Lower lobe of right lung (tissue), 2 donors: Measurements from ENCODE around the gene KIF6. TPM values are rescaled to one million over a fixed set of nuclear protein-coding genes. Genes with fewer than 3 reads are reported as not detected.

ENCODE experiments used
- ATAC-seq, 2 donors: fragments of 200-7000 bp; cut with Tn5 transposase; one replicate each; pipeline ENCODE4 v1.9.1; 2020 to 2022; ENCODE audit warnings: mild to moderate bottlenecking in 2 of 2, moderate library complexity in 2 of 2
- DNase-seq: peaks from one replicate; pipeline ENCODE4 v3.0.0-alpha.2; 2020
- H3K27ac ChIP-seq: fragments of 200-600 bp; one replicate; pipeline ENCODE4 v1.8.0; 2022
- H3K27me3 ChIP-seq: fragments of 200-600 bp; one replicate; pipeline ENCODE4 v1.8.0; 2022; ENCODE audit warnings: low read depth
- H3K36me3 ChIP-seq: fragments of 200-600 bp; one replicate; pipeline ENCODE4 v1.8.0; 2022; ENCODE audit warnings: mild to moderate bottlenecking
- H3K4me1 ChIP-seq: fragments of 200-600 bp; one replicate; pipeline ENCODE4 v1.8.0; 2022
- H3K4me3 ChIP-seq: fragments of 200-600 bp; one replicate; pipeline ENCODE4 v1.8.0; 2022; ENCODE audit warnings: mild to moderate bottlenecking
- H3K9me3 ChIP-seq: fragments of 200-600 bp; one replicate; pipeline ENCODE4 v1.8.0; 2022
- CTCF ChIP-seq: fragments of 200-600 bp; IDR thresholded peaks from one replicate; pipeline ENCODE4 v1.8.0; 2022; ENCODE audit warnings: antibody characterized with exemption, mild to moderate bottlenecking
- intact Hi-C: fragments of 100-400 bp; cut with DNase I; formaldehyde crosslinking; loops from one replicate; pipeline ENCODE4 v1.11.0; 2022
- total RNA-seq: library from RNA; stranded (reverse); fragmentation: NEBNext Ultra II Directional; extraction: Animal tissue kit (Norgen Biotek cat#: 25700); gene quantifications from one replicate; pipeline ENCODE4 v1.2.1, GENCODE V29; 2021
- donor health status: DM: no; HTN: yes; CAD: no; lungs with severe emphysema.

The KIF6 gene
- total RNA-seq, 1 donor from 2014 or later = 2.5 TPM

GRCh38 chr6:39407446-39407993 lies 317.7 kb downstream of the KIF6 start:
- DNase-seq (no peak), ATAC-seq (no peak)
- no peaks in the 10 kb centered on the region for H3K27me3 ChIP-seq
- TF ChIP-seq CTCF = no peak
- no peaks in the 10 kb centered on the region for H3K9me3 ChIP-seq
- H3K4me3 ChIP-seq = no peak overlapping the region
- H3K27ac ChIP-seq = no peak overlapping the region
- no peaks in the 10 kb centered on the region for H3K4me1 ChIP-seq
- intact Hi-C loops = no loop called here
- no peaks in the 10 kb centered on the region for H3K36me3 ChIP-seq

GRCh38 chr6:39404312-39404711 lies 320.9 kb downstream of the KIF6 start:
- no peak for DNase-seq
- no peaks in the 10 kb centered on the region for H3K27me3 ChIP-seq
- H3K4me1 ChIP-seq = no peaks in the 10 kb centered on the region
- intact Hi-C loops = no loop called here
- H3K4me3 ChIP-seq = no peak overlapping the region
- H3K27ac ChIP-seq = no peak overlapping the region
- no peak for ATAC-seq
- no peaks in the 10 kb centered on the region for H3K9me3 ChIP-seq
- TF ChIP-seq CTCF = no peak
- H3K36me3 ChIP-seq = no peaks in the 10 kb centered on the region

- Histone ChIP-seq H3K4me3 (no peak overlapping the region), H3K9me3 (no peaks in the 10 kb centered on the region), H3K4me1 (no peaks in the 10 kb centered on the region), H3K27ac (no peak overlapping the region), H3K36me3 (no peaks in the 10 kb centered on the region), H3K27me3 (no peaks in the 10 kb centered on the region)
- TF ChIP-seq CTCF = no peak
- intact Hi-C loops = no loop called here
- ATAC-seq (no peak), DNase-seq (no peak)
These were observed 321.9 kb downstream of the KIF6 start for GRCh38 chr6:39403304-39403703.

- H3K4me1 ChIP-seq = no peaks in the 10 kb centered on the region
- no peak for ATAC-seq
These were observed 322.9 kb downstream of the KIF6 start for GRCh38 chr6:39402239-39402751.

GRCh38 chr6:39401376-39401775 lies 323.8 kb downstream of the KIF6 start:
- ATAC-seq (no peak), DNase-seq (no peak)
- H3K27me3 ChIP-seq = no peaks in the 10 kb centered on the region
- no peaks in the 10 kb centered on the region for H3K36me3 ChIP-seq
- no peak for TF ChIP-seq CTCF
- intact Hi-C loops = no loop called here
- no peaks in the 10 kb centered on the region for H3K9me3 ChIP-seq
- H3K4me3 ChIP-seq = no peak overlapping the region
- H3K27ac ChIP-seq = no peak overlapping the region
- H3K4me1 ChIP-seq = no peaks in the 10 kb centered on the region

More at GRCh38 chr6:39402239-39402751, 322.9 kb downstream of the KIF6 start:
- no peak overlapping the region for H3K4me3 ChIP-seq
- no peaks in the 10 kb centered on the region for H3K36me3 ChIP-seq
- no peak for TF ChIP-seq CTCF
- intact Hi-C loops = no loop called here
- DNase-seq = no peak
- H3K27ac ChIP-seq = no peak overlapping the region
- H3K9me3 ChIP-seq = no peaks in the 10 kb centered on the region
- H3K27me3 ChIP-seq = no peaks in the 10 kb centered on the region
